GM23338 (cell line): ENCODE measurements around the gene TMIGD3. TPM values are rescaled to one million over a fixed set of nuclear protein-coding genes. Genes with fewer than 3 reads are reported as not detected.
A peak's percentile ranks its signal among the peaks of the same experiment; 100 is the strongest.

ENCODE experiments used
- ATAC-seq: fragments of 200-7000 bp; cut with Tn5 transposase; 3 replicates; pipeline ENCODE4 v1.9.1; 2020
- DNase-seq: peaks from one replicate; pipeline ENCODE4 v3.0.0-alpha.2; 2015; ENCODE audit warnings: low spot score
- H2AFZ ChIP-seq: fragments of 200-600 bp; sonication (generic); 2 replicates; pipeline ENCODE4 v1.8.0; 2016; ENCODE audit warnings: antibody characterized with exemption, mild to moderate bottlenecking, moderate library complexity
- H3F3A ChIP-seq: fragments of 200-600 bp; sonication (generic); replicated peaks from 2 replicates; pipeline ENCODE4 v1.8.0; 2017; ENCODE audit warnings: antibody characterized with exemption, mixed run types, low read depth
- H3K27ac ChIP-seq: fragments of 200-600 bp; sonication (generic); 2 replicates; pipeline ENCODE4 v1.6.1; 2016; ENCODE audit warnings: low read depth
- H3K27me3 ChIP-seq: fragments of 200-600 bp; sonication (generic); 2 replicates; pipeline ENCODE4 v1.8.0; 2016; ENCODE audit warnings: mild to moderate bottlenecking, mixed run types, moderate library complexity; ENCODE audit not compliant: insufficient read depth
- H3K36me3 ChIP-seq: fragments of 200-600 bp; sonication (generic); 2 replicates; pipeline ENCODE4 v1.8.0; 2016; ENCODE audit warnings: mild to moderate bottlenecking; ENCODE audit not compliant: insufficient read depth
- H3K4me1 ChIP-seq: fragments of 200-600 bp; sonication (generic); 2 replicates; pipeline ENCODE4 v1.8.0; 2016; ENCODE audit warnings: mild to moderate bottlenecking, moderate library complexity; ENCODE audit not compliant: insufficient read depth
- H3K4me2 ChIP-seq: fragments of 200-600 bp; sonication (generic); 2 replicates; pipeline ENCODE4 v1.7.1; 2017; ENCODE audit warnings: mixed run types
- H3K4me3 ChIP-seq: fragments of 200-600 bp; sonication (generic); 2 replicates; pipeline ENCODE4 v1.6.1; 2016; ENCODE audit warnings: mixed run types
- H3K79me2 ChIP-seq: fragments of 200-600 bp; sonication (generic); replicated peaks from 2 replicates; pipeline ENCODE4 v1.8.0; 2017; ENCODE audit warnings: mild to moderate bottlenecking; ENCODE audit not compliant: insufficient read depth
- H3K9me2 ChIP-seq: fragments of 200-600 bp; sonication (generic); 2 replicates; pipeline ENCODE4 v1.8.0; 2017; ENCODE audit not compliant: insufficient read depth
- H4K20me1 ChIP-seq: fragments of 200-600 bp; sonication (generic); replicated peaks from 2 replicates; pipeline ENCODE4 v1.8.0; 2017; ENCODE audit warnings: mild to moderate bottlenecking; ENCODE audit not compliant: insufficient read depth
- H3K27ac Mint-ChIP-seq: 2 replicates; pipeline ENCODE4 v1.8.0; 2020; ENCODE audit warnings: inconsistent platforms, mild to moderate bottlenecking, moderate library complexity, mixed read lengths
- H3K27me3 Mint-ChIP-seq: 3 replicates; pipeline ENCODE4 v1.8.0; 2022; ENCODE audit warnings: low read depth, mild to moderate bottlenecking, moderate library complexity, mixed read lengths, inconsistent platforms; ENCODE audit not compliant: insufficient read depth, poor library complexity
- H3K36me3 Mint-ChIP-seq: 3 replicates; pipeline ENCODE4 v1.8.0; 2021; ENCODE audit warnings: low read depth, mild to moderate bottlenecking, inconsistent platforms, moderate library complexity, mixed read lengths
- H3K4me1 Mint-ChIP-seq: 3 replicates; pipeline ENCODE4 v1.8.0; 2020; ENCODE audit warnings: mild to moderate bottlenecking, inconsistent platforms, mixed read lengths
- H3K4me3 Mint-ChIP-seq: 3 replicates; pipeline ENCODE4 v1.8.0; 2021; ENCODE audit warnings: moderate library complexity, mild to moderate bottlenecking, inconsistent platforms, mixed read lengths
- H3K9me3 Mint-ChIP-seq: 3 replicates; pipeline ENCODE4 v1.8.0; 2020; ENCODE audit warnings: moderate library complexity, mild to moderate bottlenecking, inconsistent platforms, mixed read lengths
- CREB1 ChIP-seq: fragments of 250-450 bp; sonication (Bioruptor Pico); IDR thresholded peaks from 2 replicates; pipeline ENCODE4 v1.5.0; 2020; ENCODE audit warnings: low read depth, mild to moderate bottlenecking, moderate library complexity
- EZH2 ChIP-seq: fragments of 200-600 bp; sonication (generic); IDR thresholded peaks from one replicate; pipeline ENCODE4 v1.8.0; 2017; ENCODE audit warnings: antibody characterized with exemption, mild to moderate bottlenecking, low read depth; ENCODE audit not compliant: unreplicated experiment
- EZH2phosphoT487 ChIP-seq: fragments of 200-600 bp; sonication (generic); IDR thresholded peaks from one replicate; pipeline ENCODE4 v1.8.1; 2018; ENCODE audit warnings: antibody characterized with exemption; ENCODE audit not compliant: unreplicated experiment
- JUNB ChIP-seq: IDR thresholded peaks from one replicate; pipeline ENCODE4 v1.6.1; 2016; ENCODE audit warnings: antibody characterized with exemption; ENCODE audit not compliant: unreplicated experiment
- NANOG ChIP-seq: IDR thresholded peaks from 2 replicates; pipeline ENCODE4 v1.6.1; 2016; ENCODE audit warnings: antibody characterized with exemption, borderline replicate concordance
- POLR2AphosphoS5 ChIP-seq: IDR thresholded peaks from 2 replicates; pipeline ENCODE4 v1.6.1; 2016; ENCODE audit warnings: antibody characterized with exemption, low read depth
- STAT1 ChIP-seq: IDR thresholded peaks from one replicate; pipeline ENCODE4 v1.6.1; 2016; ENCODE audit warnings: antibody characterized with exemption; ENCODE audit not compliant: unreplicated experiment
- ZNF114 ChIP-seq: fragments of 250-450 bp; sonication (Bioruptor Pico); IDR thresholded peaks from 2 replicates; pipeline ENCODE4 v1.5.0; 2020; ENCODE audit warnings: mild to moderate bottlenecking, moderate library complexity
- ZNF331 ChIP-seq: fragments of 250-450 bp; sonication (Bioruptor Pico); IDR thresholded peaks from 2 replicates; pipeline ENCODE4 v1.5.0; 2020; ENCODE audit warnings: low read depth, mild to moderate bottlenecking, moderate library complexity
- polyA plus RNA-seq: library from polyadenylated mRNA; unstranded; fragments of >200 nt; fragmentation: Nextera tagmentation; extraction: Ambion mirVana; gene quantifications from 2 replicates; pipeline ENCODE4 v1.2.1, GENCODE V29; 2016
- total RNA-seq: library from RNA; depleted of rRNA; stranded (reverse); fragments of >200 nt; shearing (Covaris generic); gene quantifications from 2 replicates; pipeline ENCODE4 v1.2.3, GENCODE V29; 2014
- TF ChIP-seq, protein P1 (sequence below): IDR thresholded peaks from one replicate; pipeline ENCODE4 v1.6.1; 2018; ENCODE audit warnings: antibody characterized with exemption; ENCODE audit not compliant: unreplicated experiment
- TF ChIP-seq, protein P2 (sequence below): fragments of 250-450 bp; sonication (Bioruptor Pico); IDR thresholded peaks from 2 replicates; pipeline ENCODE4 v1.5.0; 2020; ENCODE audit warnings: mild to moderate bottlenecking, moderate library complexity
- TF ChIP-seq, protein P3 (sequence below), 2 experiments: fragments of 200-600 bp in 1 of 2; sonication (generic) in 1 of 2; conservative IDR thresholded peaks; 2 replicates each; pipeline versions ENCODE4 v1.5.1 to v1.6.1; 2016 to 2017; ENCODE audit warnings: antibody characterized with exemption in 2 of 2, low read depth in 2 of 2, mild to moderate bottlenecking in 2 of 2, moderate library complexity in 1 of 2
- TF ChIP-seq, protein P4 (sequence below): IDR thresholded peaks from 2 replicates; pipeline ENCODE4 v1.6.1; 2016; ENCODE audit warnings: antibody characterized with exemption

The TMIGD3 gene
- total and polyA plus RNA-seq, 2 experiments from 2014 or later, result not detected

DNA sequence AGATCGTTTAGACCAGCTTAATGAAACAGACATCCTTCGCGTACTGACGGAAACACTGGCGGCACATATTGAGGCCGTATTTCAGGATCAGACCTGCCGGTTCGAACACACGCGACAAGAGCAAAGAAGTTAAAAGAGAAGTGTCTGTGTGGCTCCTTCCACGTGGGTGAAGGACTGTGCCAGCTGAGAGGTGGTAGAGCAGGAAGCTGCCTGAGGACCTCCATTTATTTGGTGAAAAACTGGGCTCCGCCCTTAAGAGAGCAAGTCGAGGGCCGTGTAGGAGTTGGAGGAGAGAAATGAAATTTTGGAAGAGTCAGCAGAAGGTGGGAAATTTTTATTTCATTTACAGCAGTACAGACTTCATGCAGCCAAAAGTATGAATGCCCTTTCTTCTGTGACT lies 38.8 kb upstream of the TMIGD3 start (continued):
- TF ChIP-seq EZH2 (no peak), NANOG (no peak)

DNA sequence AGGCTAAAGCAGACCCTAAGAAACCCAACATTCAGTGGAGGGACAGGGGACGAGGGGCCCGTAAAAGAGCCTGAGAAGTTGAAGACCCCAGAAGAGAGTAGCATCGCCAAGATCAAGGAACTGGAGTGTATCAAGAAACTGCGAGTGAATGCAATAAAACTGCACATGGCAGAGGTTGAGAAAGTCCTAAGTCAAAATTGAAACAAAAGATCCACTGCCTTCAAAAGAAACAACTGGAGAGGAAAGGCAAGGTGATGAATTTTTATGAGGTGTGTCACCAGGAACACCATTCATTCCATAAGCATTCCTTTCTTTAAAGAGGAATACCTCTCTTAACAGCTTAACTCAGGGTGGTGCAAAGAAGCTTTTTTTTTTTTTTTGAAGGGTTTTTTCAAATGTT lies 38.3 kb upstream of the TMIGD3 start:
- H3K27ac Mint-ChIP-seq, result 0 out of 2 replicates have a peak overlapping the region, but pooled peaks have one; percentile 4

More for the DNA sequence above, 38.3 kb upstream of the TMIGD3 start:
- Mint-ChIP-seq H3K36me3 (no peaks in the 10 kb centered on the region; the same call in 2 of the 3 replicates), H3K4me1 (peaks cover 20% of the 10 kb centered on the region), H3K4me3 (no peak overlapping the region; the same call in 2 of the 3 replicates), H3K9me3 (no peaks in the 10 kb centered on the region), H3K27me3 (peaks cover 2% of the 10 kb centered on the region)
- Histone ChIP-seq H3K27ac (no peak overlapping the region), H3K9me2 (peaks cover 16% of the 10 kb centered on the region), H3K4me1 (peaks cover 10% of the 10 kb centered on the region), H3K4me2 (0 out of 2 replicates have a peak overlapping the region, but pooled peaks have one; percentile 11), H4K20me1 (no peaks in the 10 kb centered on the region), H3F3A (no peaks in the 10 kb centered on the region), H3K36me3 (no peaks in the 10 kb centered on the region), H2AFZ (no peak overlapping the region; the same call in 1 of the 2 replicates), H3K79me2 (no peaks in the 10 kb centered on the region), H3K27me3 (no peaks in the 10 kb centered on the region), H3K4me3 (no peak overlapping the region)
- ATAC-seq (peak; percentile 77), DNase-seq (peak; percentile 65)
- TF ChIP-seq NANOG, result no peak
- TF ChIP-seq JUNB, result no peak
- no peak for TF ChIP-seq STAT1
- no peak for TF ChIP-seq EZH2phosphoT487
- TF ChIP-seq, protein P1, sequence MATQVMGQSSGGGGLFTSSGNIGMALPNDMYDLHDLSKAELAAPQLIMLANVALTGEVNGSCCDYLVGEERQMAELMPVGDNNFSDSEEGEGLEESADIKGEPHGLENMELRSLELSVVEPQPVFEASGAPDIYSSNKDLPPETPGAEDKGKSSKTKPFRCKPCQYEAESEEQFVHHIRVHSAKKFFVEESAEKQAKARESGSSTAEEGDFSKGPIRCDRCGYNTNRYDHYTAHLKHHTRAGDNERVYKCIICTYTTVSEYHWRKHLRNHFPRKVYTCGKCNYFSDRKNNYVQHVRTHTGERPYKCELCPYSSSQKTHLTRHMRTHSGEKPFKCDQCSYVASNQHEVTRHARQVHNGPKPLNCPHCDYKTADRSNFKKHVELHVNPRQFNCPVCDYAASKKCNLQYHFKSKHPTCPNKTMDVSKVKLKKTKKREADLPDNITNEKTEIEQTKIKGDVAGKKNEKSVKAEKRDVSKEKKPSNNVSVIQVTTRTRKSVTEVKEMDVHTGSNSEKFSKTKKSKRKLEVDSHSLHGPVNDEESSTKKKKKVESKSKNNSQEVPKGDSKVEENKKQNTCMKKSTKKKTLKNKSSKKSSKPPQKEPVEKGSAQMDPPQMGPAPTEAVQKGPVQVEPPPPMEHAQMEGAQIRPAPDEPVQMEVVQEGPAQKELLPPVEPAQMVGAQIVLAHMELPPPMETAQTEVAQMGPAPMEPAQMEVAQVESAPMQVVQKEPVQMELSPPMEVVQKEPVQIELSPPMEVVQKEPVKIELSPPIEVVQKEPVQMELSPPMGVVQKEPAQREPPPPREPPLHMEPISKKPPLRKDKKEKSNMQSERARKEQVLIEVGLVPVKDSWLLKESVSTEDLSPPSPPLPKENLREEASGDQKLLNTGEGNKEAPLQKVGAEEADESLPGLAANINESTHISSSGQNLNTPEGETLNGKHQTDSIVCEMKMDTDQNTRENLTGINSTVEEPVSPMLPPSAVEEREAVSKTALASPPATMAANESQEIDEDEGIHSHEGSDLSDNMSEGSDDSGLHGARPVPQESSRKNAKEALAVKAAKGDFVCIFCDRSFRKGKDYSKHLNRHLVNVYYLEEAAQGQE, result no peak
- no peak for TF ChIP-seq POLR2AphosphoS5
- no peak for TF ChIP-seq CREB1
- TF ChIP-seq ZNF331, result no peak
- TF ChIP-seq ZNF114 (CRISPR knock-in tag), result no peak
- TF ChIP-seq, protein P2, sequence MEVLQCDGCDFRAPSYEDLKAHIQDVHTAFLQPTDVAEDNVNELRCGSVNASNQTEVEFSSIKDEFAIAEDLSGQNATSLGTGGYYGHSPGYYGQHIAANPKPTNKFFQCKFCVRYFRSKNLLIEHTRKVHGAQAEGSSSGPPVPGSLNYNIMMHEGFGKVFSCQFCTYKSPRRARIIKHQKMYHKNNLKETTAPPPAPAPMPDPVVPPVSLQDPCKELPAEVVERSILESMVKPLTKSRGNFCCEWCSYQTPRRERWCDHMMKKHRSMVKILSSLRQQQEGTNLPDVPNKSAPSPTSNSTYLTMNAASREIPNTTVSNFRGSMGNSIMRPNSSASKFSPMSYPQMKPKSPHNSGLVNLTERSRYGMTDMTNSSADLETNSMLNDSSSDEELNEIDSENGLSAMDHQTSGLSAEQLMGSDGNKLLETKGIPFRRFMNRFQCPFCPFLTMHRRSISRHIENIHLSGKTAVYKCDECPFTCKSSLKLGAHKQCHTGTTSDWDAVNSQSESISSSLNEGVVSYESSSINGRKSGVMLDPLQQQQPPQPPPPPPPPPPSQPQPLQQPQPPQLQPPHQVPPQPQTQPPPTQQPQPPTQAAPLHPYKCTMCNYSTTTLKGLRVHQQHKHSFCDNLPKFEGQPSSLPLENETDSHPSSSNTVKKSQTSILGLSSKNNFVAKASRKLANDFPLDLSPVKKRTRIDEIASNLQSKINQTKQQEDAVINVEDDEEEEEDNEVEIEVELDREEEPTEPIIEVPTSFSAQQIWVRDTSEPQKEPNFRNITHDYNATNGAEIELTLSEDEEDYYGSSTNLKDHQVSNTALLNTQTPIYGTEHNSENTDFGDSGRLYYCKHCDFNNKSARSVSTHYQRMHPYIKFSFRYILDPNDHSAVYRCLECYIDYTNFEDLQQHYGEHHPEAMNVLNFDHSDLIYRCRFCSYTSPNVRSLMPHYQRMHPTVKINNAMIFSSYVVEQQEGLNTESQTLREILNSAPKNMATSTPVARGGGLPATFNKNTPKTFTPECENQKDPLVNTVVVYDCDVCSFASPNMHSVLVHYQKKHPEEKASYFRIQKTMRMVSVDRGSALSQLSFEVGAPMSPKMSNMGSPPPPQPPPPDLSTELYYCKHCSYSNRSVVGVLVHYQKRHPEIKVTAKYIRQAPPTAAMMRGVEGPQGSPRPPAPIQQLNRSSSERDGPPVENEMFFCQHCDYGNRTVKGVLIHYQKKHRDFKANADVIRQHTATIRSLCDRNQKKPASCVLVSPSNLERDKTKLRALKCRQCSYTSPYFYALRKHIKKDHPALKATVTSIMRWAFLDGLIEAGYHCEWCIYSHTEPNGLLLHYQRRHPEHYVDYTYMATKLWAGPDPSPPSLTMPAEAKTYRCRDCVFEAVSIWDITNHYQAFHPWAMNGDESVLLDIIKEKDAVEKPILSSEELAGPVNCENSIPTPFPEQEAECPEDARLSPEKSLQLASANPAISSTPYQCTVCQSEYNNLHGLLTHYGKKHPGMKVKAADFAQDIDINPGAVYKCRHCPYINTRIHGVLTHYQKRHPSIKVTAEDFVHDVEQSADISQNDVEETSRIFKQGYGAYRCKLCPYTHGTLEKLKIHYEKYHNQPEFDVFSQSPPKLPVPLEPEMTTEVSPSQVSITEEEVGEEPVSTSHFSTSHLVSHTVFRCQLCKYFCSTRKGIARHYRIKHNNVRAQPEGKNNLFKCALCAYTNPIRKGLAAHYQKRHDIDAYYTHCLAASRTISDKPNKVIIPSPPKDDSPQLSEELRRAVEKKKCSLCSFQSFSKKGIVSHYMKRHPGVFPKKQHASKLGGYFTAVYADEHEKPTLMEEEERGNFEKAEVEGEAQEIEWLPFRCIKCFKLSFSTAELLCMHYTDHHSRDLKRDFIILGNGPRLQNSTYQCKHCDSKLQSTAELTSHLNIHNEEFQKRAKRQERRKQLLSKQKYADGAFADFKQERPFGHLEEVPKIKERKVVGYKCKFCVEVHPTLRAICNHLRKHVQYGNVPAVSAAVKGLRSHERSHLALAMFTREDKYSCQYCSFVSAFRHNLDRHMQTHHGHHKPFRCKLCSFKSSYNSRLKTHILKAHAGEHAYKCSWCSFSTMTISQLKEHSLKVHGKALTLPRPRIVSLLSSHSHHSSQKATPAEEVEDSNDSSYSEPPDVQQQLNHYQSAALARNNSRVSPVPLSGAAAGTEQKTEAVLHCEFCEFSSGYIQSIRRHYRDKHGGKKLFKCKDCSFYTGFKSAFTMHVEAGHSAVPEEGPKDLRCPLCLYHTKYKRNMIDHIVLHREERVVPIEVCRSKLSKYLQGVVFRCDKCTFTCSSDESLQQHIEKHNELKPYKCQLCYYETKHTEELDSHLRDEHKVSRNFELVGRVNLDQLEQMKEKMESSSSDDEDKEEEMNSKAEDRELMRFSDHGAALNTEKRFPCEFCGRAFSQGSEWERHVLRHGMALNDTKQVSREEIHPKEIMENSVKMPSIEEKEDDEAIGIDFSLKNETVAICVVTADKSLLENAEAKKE (CRISPR knock-in tag), result no peak
- TF ChIP-seq, protein P3, sequence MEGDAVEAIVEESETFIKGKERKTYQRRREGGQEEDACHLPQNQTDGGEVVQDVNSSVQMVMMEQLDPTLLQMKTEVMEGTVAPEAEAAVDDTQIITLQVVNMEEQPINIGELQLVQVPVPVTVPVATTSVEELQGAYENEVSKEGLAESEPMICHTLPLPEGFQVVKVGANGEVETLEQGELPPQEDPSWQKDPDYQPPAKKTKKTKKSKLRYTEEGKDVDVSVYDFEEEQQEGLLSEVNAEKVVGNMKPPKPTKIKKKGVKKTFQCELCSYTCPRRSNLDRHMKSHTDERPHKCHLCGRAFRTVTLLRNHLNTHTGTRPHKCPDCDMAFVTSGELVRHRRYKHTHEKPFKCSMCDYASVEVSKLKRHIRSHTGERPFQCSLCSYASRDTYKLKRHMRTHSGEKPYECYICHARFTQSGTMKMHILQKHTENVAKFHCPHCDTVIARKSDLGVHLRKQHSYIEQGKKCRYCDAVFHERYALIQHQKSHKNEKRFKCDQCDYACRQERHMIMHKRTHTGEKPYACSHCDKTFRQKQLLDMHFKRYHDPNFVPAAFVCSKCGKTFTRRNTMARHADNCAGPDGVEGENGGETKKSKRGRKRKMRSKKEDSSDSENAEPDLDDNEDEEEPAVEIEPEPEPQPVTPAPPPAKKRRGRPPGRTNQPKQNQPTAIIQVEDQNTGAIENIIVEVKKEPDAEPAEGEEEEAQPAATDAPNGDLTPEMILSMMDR (conservative IDR thresholded peaks at IDR 0.05; ENCODE audit: low read depth in 2 of 2), result no peak
- no peak for TF ChIP-seq EZH2
- TF ChIP-seq, protein P4, sequence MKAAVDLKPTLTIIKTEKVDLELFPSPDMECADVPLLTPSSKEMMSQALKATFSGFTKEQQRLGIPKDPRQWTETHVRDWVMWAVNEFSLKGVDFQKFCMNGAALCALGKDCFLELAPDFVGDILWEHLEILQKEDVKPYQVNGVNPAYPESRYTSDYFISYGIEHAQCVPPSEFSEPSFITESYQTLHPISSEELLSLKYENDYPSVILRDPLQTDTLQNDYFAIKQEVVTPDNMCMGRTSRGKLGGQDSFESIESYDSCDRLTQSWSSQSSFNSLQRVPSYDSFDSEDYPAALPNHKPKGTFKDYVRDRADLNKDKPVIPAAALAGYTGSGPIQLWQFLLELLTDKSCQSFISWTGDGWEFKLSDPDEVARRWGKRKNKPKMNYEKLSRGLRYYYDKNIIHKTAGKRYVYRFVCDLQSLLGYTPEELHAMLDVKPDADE, result no peak
